ENCODE data around the gene GINS1.

GRCh38 chr20:25361287-25361683 is 46.2 kb upstream of the GINS1 start:
- TF ChIP-seq POLR2AphosphoS5 (IDR thresholded peaks at IDR 0.05) (no peak), POLR2A (IDR thresholded peaks at IDR 0.05) (no peak)
- TF ChIP-seq, protein P1, sequence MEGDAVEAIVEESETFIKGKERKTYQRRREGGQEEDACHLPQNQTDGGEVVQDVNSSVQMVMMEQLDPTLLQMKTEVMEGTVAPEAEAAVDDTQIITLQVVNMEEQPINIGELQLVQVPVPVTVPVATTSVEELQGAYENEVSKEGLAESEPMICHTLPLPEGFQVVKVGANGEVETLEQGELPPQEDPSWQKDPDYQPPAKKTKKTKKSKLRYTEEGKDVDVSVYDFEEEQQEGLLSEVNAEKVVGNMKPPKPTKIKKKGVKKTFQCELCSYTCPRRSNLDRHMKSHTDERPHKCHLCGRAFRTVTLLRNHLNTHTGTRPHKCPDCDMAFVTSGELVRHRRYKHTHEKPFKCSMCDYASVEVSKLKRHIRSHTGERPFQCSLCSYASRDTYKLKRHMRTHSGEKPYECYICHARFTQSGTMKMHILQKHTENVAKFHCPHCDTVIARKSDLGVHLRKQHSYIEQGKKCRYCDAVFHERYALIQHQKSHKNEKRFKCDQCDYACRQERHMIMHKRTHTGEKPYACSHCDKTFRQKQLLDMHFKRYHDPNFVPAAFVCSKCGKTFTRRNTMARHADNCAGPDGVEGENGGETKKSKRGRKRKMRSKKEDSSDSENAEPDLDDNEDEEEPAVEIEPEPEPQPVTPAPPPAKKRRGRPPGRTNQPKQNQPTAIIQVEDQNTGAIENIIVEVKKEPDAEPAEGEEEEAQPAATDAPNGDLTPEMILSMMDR (IDR thresholded peaks at IDR 0.05) = no peak
